H9 (cell line): Measurements from ENCODE around the gene SPATA19. TPM values are rescaled to one million over a fixed set of nuclear protein-coding genes. Genes with fewer than 3 reads are reported as not detected.

Source experiments
- DNase-seq: peaks from one replicate; pipeline ENCODE4 v3.0.0-alpha.2; 2017
- H2AFZ ChIP-seq: one replicate; pipeline ENCODE4 v1.6.1; 2013; ENCODE audit warnings: mild to moderate bottlenecking, low read length, control low read depth, moderate library complexity
- H2AK5ac ChIP-seq: 2 replicates; pipeline ENCODE4 v1.6.1; 2013; ENCODE audit warnings: low read length, control low read depth, mixed read lengths; ENCODE audit not compliant: insufficient read length
- H2BK120ac ChIP-seq: one replicate; pipeline ENCODE4 v1.6.1; 2013; ENCODE audit warnings: low read depth, mild to moderate bottlenecking, low read length, control low read depth, inconsistent platforms; ENCODE audit not compliant: poor library complexity, severe bottlenecking
- H2BK12ac ChIP-seq: 2 replicates; pipeline ENCODE4 v1.6.1; 2013; ENCODE audit warnings: low read length, control low read depth, mixed read lengths, low read depth; ENCODE audit not compliant: insufficient read length
- H2BK15ac ChIP-seq: 2 replicates; pipeline ENCODE4 v1.6.1; 2013; ENCODE audit warnings: low read depth, low read length, control low read depth
- H2BK20ac ChIP-seq: one replicate; pipeline ENCODE4 v1.6.1; 2013; ENCODE audit warnings: low read depth, mild to moderate bottlenecking, low read length, control low read depth, inconsistent platforms; ENCODE audit not compliant: poor library complexity, severe bottlenecking
- H2BK5ac ChIP-seq: 2 replicates; pipeline ENCODE4 v1.6.1; 2013; ENCODE audit warnings: low read length, control low read depth, mixed read lengths; ENCODE audit not compliant: insufficient read length
- H3K14ac ChIP-seq: 2 replicates; pipeline ENCODE4 v1.6.1; 2013; ENCODE audit warnings: low read length, control low read depth; ENCODE audit not compliant: insufficient read depth
- H3K18ac ChIP-seq: 2 replicates; pipeline ENCODE4 v1.6.1; 2013; ENCODE audit warnings: low read depth, mild to moderate bottlenecking, mixed read lengths, low read length, control low read depth; ENCODE audit not compliant: insufficient read length
- H3K23ac ChIP-seq: 2 replicates; pipeline ENCODE4 v1.6.1; 2013; ENCODE audit warnings: low read length, control low read depth, mixed read lengths, low read depth; ENCODE audit not compliant: insufficient read length
- H3K23me2 ChIP-seq: 2 replicates; pipeline ENCODE4 v1.6.1; 2013; ENCODE audit warnings: low read depth, mild to moderate bottlenecking, mixed read lengths, low read length, control low read depth; ENCODE audit not compliant: insufficient read length, poor library complexity, severe bottlenecking
- H3K27ac ChIP-seq: 2 replicates; pipeline ENCODE4 v1.5.1; 2013; ENCODE audit warnings: low read length, control low read depth, mixed read lengths, low read depth; ENCODE audit not compliant: insufficient read length
- H3K27me3 ChIP-seq: 2 replicates; pipeline ENCODE4 v1.6.1; 2013; ENCODE audit warnings: low read length, control low read depth, inconsistent platforms; ENCODE audit not compliant: insufficient read depth
- H3K4ac ChIP-seq: 2 replicates; pipeline ENCODE4 v1.6.1; 2013; ENCODE audit warnings: low read depth, mild to moderate bottlenecking, control low read depth, inconsistent platforms, low read length, moderate library complexity
- H3K4me1 ChIP-seq: 2 replicates; pipeline ENCODE4 v1.6.1; 2013; ENCODE audit warnings: low read length, control low read depth, inconsistent platforms; ENCODE audit not compliant: insufficient read depth
- H3K4me2 ChIP-seq: 2 replicates; pipeline ENCODE4 v1.6.1; 2013; ENCODE audit warnings: low read length, control low read depth, mixed read lengths; ENCODE audit not compliant: insufficient read length, insufficient read depth
- H3K56ac ChIP-seq: 2 replicates; pipeline ENCODE4 v1.6.1; 2013; ENCODE audit warnings: low read depth, mild to moderate bottlenecking, mixed read lengths, low read length, control low read depth; ENCODE audit not compliant: insufficient read length
- H3K79me1 ChIP-seq: 2 replicates; pipeline ENCODE4 v1.6.1; 2013; ENCODE audit warnings: low read depth, mild to moderate bottlenecking, moderate library complexity, low read length, control low read depth, inconsistent platforms; ENCODE audit not compliant: insufficient read depth, poor library complexity, severe bottlenecking
- H3K79me2 ChIP-seq: 2 replicates; pipeline ENCODE4 v1.6.1; 2013; ENCODE audit warnings: low read length, control low read depth, inconsistent platforms; ENCODE audit not compliant: insufficient read depth
- H3K9ac ChIP-seq: 2 replicates; pipeline ENCODE4 v1.6.1; 2013; ENCODE audit warnings: low read length, control low read depth, mixed read lengths; ENCODE audit not compliant: insufficient read length; ENCODE audit errors: extremely low read depth
- H3K9me3 ChIP-seq: one replicate; pipeline ENCODE4 v1.6.1; 2013; ENCODE audit warnings: low read depth, low read length, inconsistent platforms; ENCODE audit not compliant: control insufficient read depth
- H3T11ph ChIP-seq: one replicate; pipeline ENCODE4 v1.6.1; 2013; ENCODE audit warnings: mild to moderate bottlenecking, low read length, control low read depth, inconsistent platforms
- H4K20me1 ChIP-seq: one replicate; pipeline ENCODE4 v1.6.1; 2013; ENCODE audit not compliant: control insufficient read depth, insufficient read length, insufficient read depth
- H4K5ac ChIP-seq: 2 replicates; pipeline ENCODE4 v1.6.1; 2013; ENCODE audit warnings: low read depth, mild to moderate bottlenecking, mixed read lengths, low read length, control low read depth; ENCODE audit not compliant: insufficient read length
- H4K8ac ChIP-seq: replicated peaks from 2 replicates; pipeline ENCODE4 v1.6.1; 2013; ENCODE audit warnings: low read length, control low read depth, mixed read lengths, low read depth; ENCODE audit not compliant: insufficient read length
- H4K91ac ChIP-seq: 2 replicates; pipeline ENCODE4 v1.6.1; 2013; ENCODE audit warnings: low read depth, mild to moderate bottlenecking, moderate library complexity, mixed read lengths, low read length, control low read depth; ENCODE audit not compliant: insufficient read length
- H3K27ac Mint-ChIP-seq, 3 experiments: 2 replicates in 2 of 3; 3 replicates in 1 of 3; pipeline ENCODE4 v1.8.0; 2020 to 2021; ENCODE audit warnings: mixed read lengths in 3 of 3, mild to moderate bottlenecking in 1 of 3, moderate library complexity in 1 of 3
- H3K27me3 Mint-ChIP-seq: 2 replicates; pipeline ENCODE4 v1.8.0; 2021; ENCODE audit warnings: low read depth, mild to moderate bottlenecking, moderate library complexity, mixed read lengths
- H3K36me3 Mint-ChIP-seq, 3 experiments: 2 replicates in 2 of 3; 3 replicates in 1 of 3; pipeline ENCODE4 v1.8.0; 2020 to 2021; ENCODE audit warnings: low read depth in 3 of 3, mixed read lengths in 3 of 3; ENCODE audit not compliant: insufficient read depth in 1 of 3
- H3K4me1 Mint-ChIP-seq, 2 experiments: 2 replicates each; pipeline ENCODE4 v1.8.0; 2020; ENCODE audit warnings: mixed read lengths in 2 of 2
- H3K4me3 Mint-ChIP-seq, 2 experiments: 2 replicates in 1 of 2; 3 replicates in 1 of 2; pipeline ENCODE4 v1.8.0; 2020 to 2021; ENCODE audit warnings: mild to moderate bottlenecking in 2 of 2, mixed read lengths in 2 of 2, moderate library complexity in 1 of 2
- H3K9me3 Mint-ChIP-seq, 2 experiments: 2 replicates in 1 of 2; 3 replicates in 1 of 2; pipeline ENCODE4 v1.8.0; 2020; ENCODE audit warnings: mild to moderate bottlenecking in 2 of 2, mixed read lengths in 2 of 2, moderate library complexity in 1 of 2
- CTCF ChIP-seq: fragments of 200-600 bp; sonication (generic); conservative IDR thresholded peaks from 3 replicates; pipeline ENCODE4 v1.8.0; 2021; ENCODE audit warnings: antibody characterized with exemption, mild to moderate bottlenecking
- WGBS: extraction: QIAGEN DNeasy Blood & Tissue Kit; methylation state at CpG from one replicate; pipeline ENCODE4 v1.1.7; 2013; ENCODE audit warnings: missing lambda C conversion rate, low lambda C conversion rate, mixed read lengths; ENCODE audit not compliant: insufficient read length; ENCODE audit errors: extremely low coverage; 5-methylcytosine and 5-hydroxymethylcytosine counted together
- total RNA-seq: library from RNA; stranded (reverse); gene quantifications from 2 replicates; pipeline ENCODE4 v1.2.1, GENCODE V29; 2021

Gene SPATA19
- total RNA-seq, 1 experiment from 2014 or later = not detected

- no peak for DNase-seq
- no CpG with 5 or more reads among the region's 7 CpGs for WGBS
- H3K4me2 ChIP-seq = no peak overlapping the region
- H3T11ph ChIP-seq = no peak overlapping the region
- H2BK5ac ChIP-seq = no peak overlapping the region
- Mint-ChIP-seq H3K9me3 (no peaks in the 10 kb centered on the region; a peak in 2 of 5 replicates), H3K27ac (no peak overlapping the region), H3K4me1 (peaks cover 6 to 7% of the 10 kb centered on the region in 2 experiments; a peak in 3 of 4 replicates), H3K36me3 (no peaks in the 10 kb centered on the region), H3K27me3 (no peaks in the 10 kb centered on the region), H3K4me3 (no peak overlapping the region)
- H2AFZ ChIP-seq = no peak overlapping the region
- H3K23me2 ChIP-seq = no peaks in the 10 kb centered on the region
- H2BK15ac ChIP-seq = no peak overlapping the region
- no peak overlapping the region for H3K27ac ChIP-seq
- no peak overlapping the region for H3K9ac ChIP-seq
- no peak overlapping the region for H3K4ac ChIP-seq
- H4K20me1 ChIP-seq = no peaks in the 10 kb centered on the region
- H3K9me3 ChIP-seq = no peaks in the 10 kb centered on the region
- H3K79me1 ChIP-seq = no peaks in the 10 kb centered on the region
- no peak overlapping the region for H2BK12ac ChIP-seq
- TF ChIP-seq CTCF = no peak
- H3K27me3 ChIP-seq = no peaks in the 10 kb centered on the region; the same call in 1 of the 2 replicates
- no peak overlapping the region for H3K23ac ChIP-seq
- H3K18ac ChIP-seq = no peak overlapping the region
- no peak overlapping the region for H4K91ac ChIP-seq
- no peak overlapping the region for H3K14ac ChIP-seq
- H2AK5ac ChIP-seq = no peak overlapping the region
- no peak overlapping the region for H2BK20ac ChIP-seq
- no peak overlapping the region for H3K56ac ChIP-seq
- H4K5ac ChIP-seq = no peak overlapping the region
- H4K8ac ChIP-seq = no peak overlapping the region
- H3K4me1 ChIP-seq = peaks cover 5% of the 10 kb centered on the region
- H2BK120ac ChIP-seq = no peak overlapping the region
- H3K79me2 ChIP-seq = no peaks in the 10 kb centered on the region
These were observed 34.5 kb downstream of the SPATA19 start for GRCh38 chr11:133810766-133811165.
